ENCODE measurements around the gene TXNRD1. TPM values are rescaled to one million over a fixed set of nuclear protein-coding genes. Genes with fewer than 3 reads are reported as not detected.

TXNRD1 gene
- total RNA-seq, 4 donors from 2014 or later = 170 to 313 (median 247) TPM

- TF ChIP-seq CTCF (IDR thresholded peaks at IDR 0.05) = no peak
- no peak for DNase-seq (ENCODE audit: low spot score)
- no peak for ATAC-seq (ENCODE audit: low FRiP score)
These were observed 98.6 kb downstream of the TXNRD1 start for GRCh38 chr12:104314242-104314614.

GRCh38 chr12:104315326-104316224 is 100.0 kb downstream of the TXNRD1 start:
- DNase-seq (ENCODE audit: low spot score) = no peak
- ATAC-seq (ENCODE audit: low FRiP score) = no peak
- TF ChIP-seq CTCF (IDR thresholded peaks at IDR 0.05) = no peak

DNA sequence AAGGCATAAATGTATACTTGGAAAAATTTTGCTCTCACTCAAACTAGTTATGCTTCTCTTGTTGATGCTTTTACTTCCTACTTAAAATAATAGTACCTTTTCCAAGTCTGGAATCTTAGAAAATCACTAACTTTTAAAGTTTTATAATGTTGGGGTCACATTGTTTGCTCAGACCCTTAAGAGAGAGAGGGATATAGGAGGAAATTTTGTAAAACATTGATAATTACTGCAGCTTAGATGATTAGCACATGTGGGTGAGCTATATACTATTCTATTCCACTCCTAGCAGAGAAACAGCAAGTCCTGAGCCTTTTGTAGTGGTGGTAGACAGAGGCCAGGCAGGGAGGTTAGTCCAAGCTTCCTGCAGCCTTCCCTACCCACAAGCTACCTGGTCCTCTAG is 101.4 kb downstream of the TXNRD1 start:
- TF ChIP-seq CTCF (IDR thresholded peaks at IDR 0.05) = no peak
- DNase-seq (ENCODE audit: low spot score) = no peak
- no peak for ATAC-seq (ENCODE audit: low FRiP score)

DNA sequence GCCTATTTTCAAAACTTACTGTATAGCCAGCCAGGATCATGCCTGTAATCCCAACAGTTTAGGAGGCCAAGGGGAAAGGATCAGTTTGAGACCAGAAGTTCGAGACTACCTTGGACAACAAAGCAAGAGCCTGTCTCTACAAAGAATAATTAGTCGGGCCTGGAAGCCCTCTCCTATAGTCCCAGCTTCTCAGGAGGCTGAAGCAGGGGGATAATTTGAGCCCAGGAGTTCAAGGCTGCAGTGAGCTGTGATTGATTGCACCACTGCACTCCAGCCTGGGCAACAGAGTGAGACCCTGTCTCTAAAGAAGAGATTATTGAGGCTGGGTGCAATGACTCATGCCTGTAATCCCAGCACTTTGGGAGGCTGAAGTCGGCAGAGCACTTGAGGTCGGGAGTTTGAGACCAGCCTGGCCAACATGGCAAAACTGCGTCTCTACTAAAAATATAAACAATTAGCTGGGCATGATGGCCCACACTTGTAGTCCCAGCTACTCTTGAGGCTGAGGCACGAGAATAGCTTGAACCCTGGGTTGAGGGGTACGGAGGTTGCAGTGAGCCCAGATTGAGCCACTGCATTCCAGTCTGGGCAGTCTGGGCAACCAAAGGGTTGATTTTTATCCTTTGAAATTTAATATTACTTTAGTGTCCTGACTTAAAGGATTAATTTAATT is 102.1 kb downstream of the TXNRD1 start:
- ATAC-seq (ENCODE audit: low FRiP score) (no peak), DNase-seq (ENCODE audit: low spot score) (no peak)
- TF ChIP-seq CTCF (IDR thresholded peaks at IDR 0.05) = no peak

DNA sequence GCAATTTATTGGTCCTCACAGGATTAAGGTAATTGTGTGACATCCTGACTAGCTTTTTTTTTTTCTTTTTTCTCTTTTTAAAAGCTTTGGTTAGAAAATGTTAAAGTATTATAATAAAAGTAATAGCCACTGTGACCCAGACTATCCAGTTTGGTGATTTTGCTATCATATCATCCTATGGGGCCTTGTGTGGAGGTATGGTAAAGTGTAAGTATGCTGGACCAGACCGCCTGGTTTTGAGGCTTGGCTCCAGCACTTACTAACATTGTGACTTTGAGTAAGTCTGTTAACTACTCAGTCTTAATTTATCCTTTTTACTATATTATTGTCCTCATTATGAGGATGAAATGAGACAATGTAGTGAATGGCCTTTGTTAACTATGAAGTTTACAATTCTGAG is 103.4 kb downstream of the TXNRD1 start:
- no peak for DNase-seq (ENCODE audit: low spot score)
- ATAC-seq (ENCODE audit: low FRiP score) = no peak
- TF ChIP-seq CTCF (IDR thresholded peaks at IDR 0.05) = no peak

DNA sequence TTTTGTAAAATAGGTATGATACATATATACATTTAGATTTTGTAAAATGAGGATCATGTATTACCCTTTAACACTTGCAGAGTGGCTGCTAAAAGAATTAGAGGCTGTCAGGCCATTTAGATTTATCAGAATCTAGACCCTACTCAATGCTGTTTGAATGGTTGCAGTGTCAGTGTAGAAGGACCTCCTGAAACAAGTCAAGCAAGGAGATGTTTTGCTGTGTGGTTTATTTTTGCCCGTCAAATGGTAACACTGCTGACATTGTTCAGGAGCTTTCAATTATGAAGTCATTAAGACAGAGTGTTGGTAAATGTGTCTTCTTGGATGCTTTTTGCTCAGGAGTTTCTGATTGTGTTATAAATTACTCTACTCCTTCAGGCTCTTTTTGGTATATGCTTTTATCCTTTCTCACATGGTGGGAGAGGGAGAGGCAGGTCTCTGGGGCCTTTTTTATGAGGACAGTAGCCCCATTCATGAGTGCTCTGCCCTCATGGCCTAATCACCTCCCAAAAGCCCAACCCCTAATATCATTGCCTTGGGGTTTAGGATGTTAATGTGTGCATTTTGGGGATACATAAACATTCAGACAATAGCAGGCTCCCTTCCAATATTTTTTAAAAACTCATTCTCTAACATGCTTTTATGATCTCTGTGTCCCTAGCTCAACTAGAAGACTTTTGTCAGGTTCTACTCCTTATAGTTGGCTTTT is 104.5 kb downstream of the TXNRD1 start:
- no peak for TF ChIP-seq CTCF (IDR thresholded peaks at IDR 0.05)
- no peak for ATAC-seq (ENCODE audit: low FRiP score)
- DNase-seq (ENCODE audit: low spot score) = no peak
